G401 (cell line): ENCODE results near the gene SKI. TPM values are rescaled to one million over a fixed set of nuclear protein-coding genes. Genes with fewer than 3 reads are reported as not detected.

Experiments used
- DNase-seq: peaks from one replicate; pipeline ENCODE4 v3.0.0-alpha.2; 2015; ENCODE audit warnings: low spot score
- in situ Hi-C: cut with HindIII; loops from 2 replicates; pipeline ENCODE4 v1.10.0; 2016; ENCODE audit warnings: low sequenced_read_pairs, mixed read lengths
- total RNA-seq: library from RNA; depleted of rRNA; stranded (reverse); fragments of >200 nt; shearing (Covaris generic); gene quantifications from 2 replicates; pipeline ENCODE4 v1.2.3, GENCODE V29; 2014

SKI gene
- total RNA-seq, 1 experiment from 2014 or later: 15.2 TPM

GRCh38 chr1:2339206-2340085 is 111.3 kb downstream of the SKI start:
- in situ Hi-C loops: no loop called here
- DNase-seq: no peak

- DNase-seq: no peak
- in situ Hi-C loops: no loop called here
These were observed 112.2 kb downstream of the SKI start for GRCh38 chr1:2340086-2340917.

GRCh38 chr1:2340918-2341254 is 112.8 kb downstream of the SKI start:
- in situ Hi-C loops: no loop called here
- DNase-seq: no peak

GRCh38 chr1:2341706-2342383 is 113.7 kb downstream of the SKI start:
- in situ Hi-C loops: no loop called here
- DNase-seq: no peak

GRCh38 chr1:2342384-2343022 is 114.4 kb downstream of the SKI start:
- in situ Hi-C loops: no loop called here
- DNase-seq: no peak

- in situ Hi-C loops: no loop called here
These were observed 115.2 kb downstream of the SKI start for GRCh38 chr1:2343023-2343935.

GRCh38 chr1:2344121-2344681 is 116.1 kb downstream of the SKI start:
- no peak for DNase-seq
- in situ Hi-C loops: no loop called here

More at GRCh38 chr1:2343023-2343935, 115.2 kb downstream of the SKI start:
- DNase-seq: no peak

- DNase-seq: no peak
- in situ Hi-C loops: loop anchor here (5.0 kb wide), 1 partner anchor 148 kb away; no protein-coding TSS in a partner anchor
These were observed 116.7 kb downstream of the SKI start for GRCh38 chr1:2344744-2345296.

- in situ Hi-C loops: loop anchor here (5.0 kb wide), 1 partner anchor 148 kb away; no protein-coding TSS in a partner anchor
- no peak for DNase-seq
These were observed 117.4 kb downstream of the SKI start for GRCh38 chr1:2345297-2346075.

- no peak for DNase-seq
These were observed 118.7 kb downstream of the SKI start for GRCh38 chr1:2346691-2347408.

GRCh38 chr1:2347409-2347785 is 119.3 kb downstream of the SKI start:
- DNase-seq: no peak
- in situ Hi-C loops: loop anchor here (5.0 kb wide), 1 partner anchor 150 kb away; no protein-coding TSS in a partner anchor

More at GRCh38 chr1:2346691-2347408, 118.7 kb downstream of the SKI start:
- in situ Hi-C loops: loop anchor here (5.0 kb wide), 1 partner anchor 150 kb away; no protein-coding TSS in a partner anchor

GRCh38 chr1:2347896-2348295 is 119.8 kb downstream of the SKI start:
- in situ Hi-C loops: loop anchor here (5.0 kb wide), 1 partner anchor 151 kb away; no protein-coding TSS in a partner anchor
- no peak for DNase-seq

- in situ Hi-C loops: loop anchor here (5.0 kb wide), 1 partner anchor 151 kb away; no protein-coding TSS in a partner anchor
- DNase-seq: no peak
These were observed 120.5 kb downstream of the SKI start for GRCh38 chr1:2348346-2349325.

- DNase-seq: no peak
- in situ Hi-C loops: loop anchor here (5.0 kb wide), 1 partner anchor 153 kb away; no protein-coding TSS in a partner anchor
These were observed 121.7 kb downstream of the SKI start for GRCh38 chr1:2349806-2350205.

- in situ Hi-C loops: no loop called here
- no peak for DNase-seq
These were observed 122.4 kb downstream of the SKI start for GRCh38 chr1:2350501-2350900.
